MCF 10A (cell line): Measurements from ENCODE around the gene SLC35G6. TPM values are rescaled to one million over a fixed set of nuclear protein-coding genes. Genes with fewer than 3 reads are reported as not detected.

Source experiments
- BruUV-seq: library from RNA; stranded (reverse); fragments of 400-500 nt; replicated peaks from 2 replicates; lab custom pipeline; 2021; lab: Mats Ljungman, UMichigan
- CTCF ChIA-PET: fragments of 300-600 bp; sonication (Branson Sonifier 250); formaldehyde crosslinking; extraction: SDS; loops from one replicate; lab custom pipeline; 2021; ENCODE audit warnings: antibody characterized with exemption, inconsistent platforms; lab: Yijun Ruan, JAX
- POLR2A ChIA-PET: fragments of 300-600, 350-650 bp; sonication (Branson Sonifier 250); formaldehyde crosslinking; extraction: SDS; loops from one replicate; lab custom pipeline; 2020; ENCODE audit warnings: antibody characterized with exemption, inconsistent platforms; lab: Yijun Ruan, JAX
- DNase-seq: peaks from one replicate; pipeline ENCODE4 v3.0.0-alpha.2; 2018; ENCODE audit not compliant: unreplicated experiment
- H3K27ac Mint-ChIP-seq: one replicate; pipeline ENCODE4 v1.8.0; 2022; ENCODE audit warnings: mild to moderate bottlenecking, low read depth, mixed read lengths; ENCODE audit not compliant: unreplicated experiment
- H3K27me3 Mint-ChIP-seq: one replicate; pipeline ENCODE4 v1.8.0; 2022; ENCODE audit warnings: mixed read lengths; ENCODE audit not compliant: insufficient read depth, unreplicated experiment
- H3K36me3 Mint-ChIP-seq: one replicate; pipeline ENCODE4 v1.8.0; 2022; ENCODE audit warnings: mild to moderate bottlenecking, moderate library complexity, mixed read lengths; ENCODE audit not compliant: insufficient read depth, unreplicated experiment
- H3K4me1 Mint-ChIP-seq: one replicate; pipeline ENCODE4 v1.8.0; 2022; ENCODE audit warnings: mixed read lengths; ENCODE audit not compliant: insufficient read depth, unreplicated experiment
- H3K4me3 Mint-ChIP-seq: one replicate; pipeline ENCODE4 v1.8.0; 2022; ENCODE audit warnings: mild to moderate bottlenecking, moderate library complexity, mixed read lengths; ENCODE audit not compliant: unreplicated experiment
- H3K9me3 Mint-ChIP-seq: one replicate; pipeline ENCODE4 v1.8.0; 2022; ENCODE audit warnings: mixed read lengths; ENCODE audit not compliant: unreplicated experiment
- CTCF ChIP-seq: fragments of 200-600 bp; IDR thresholded peaks from one replicate; pipeline ENCODE4 v1.8.0; 2022; ENCODE audit warnings: antibody characterized with exemption, mild to moderate bottlenecking; ENCODE audit not compliant: unreplicated experiment
- intact Hi-C: fragments of 100-400 bp; cut with micrococcal nuclease; formaldehyde crosslinking; loops from 2 replicates; pipeline ENCODE4 v1.14.1; 2022
- total RNA-seq: library from RNA; stranded (reverse); gene quantifications from 2 replicates; pipeline ENCODE4 v1.2.3, GENCODE V29; 2022

SLC35G6 gene
- total RNA-seq, 1 experiment from 2014 or later, result not detected

DNA sequence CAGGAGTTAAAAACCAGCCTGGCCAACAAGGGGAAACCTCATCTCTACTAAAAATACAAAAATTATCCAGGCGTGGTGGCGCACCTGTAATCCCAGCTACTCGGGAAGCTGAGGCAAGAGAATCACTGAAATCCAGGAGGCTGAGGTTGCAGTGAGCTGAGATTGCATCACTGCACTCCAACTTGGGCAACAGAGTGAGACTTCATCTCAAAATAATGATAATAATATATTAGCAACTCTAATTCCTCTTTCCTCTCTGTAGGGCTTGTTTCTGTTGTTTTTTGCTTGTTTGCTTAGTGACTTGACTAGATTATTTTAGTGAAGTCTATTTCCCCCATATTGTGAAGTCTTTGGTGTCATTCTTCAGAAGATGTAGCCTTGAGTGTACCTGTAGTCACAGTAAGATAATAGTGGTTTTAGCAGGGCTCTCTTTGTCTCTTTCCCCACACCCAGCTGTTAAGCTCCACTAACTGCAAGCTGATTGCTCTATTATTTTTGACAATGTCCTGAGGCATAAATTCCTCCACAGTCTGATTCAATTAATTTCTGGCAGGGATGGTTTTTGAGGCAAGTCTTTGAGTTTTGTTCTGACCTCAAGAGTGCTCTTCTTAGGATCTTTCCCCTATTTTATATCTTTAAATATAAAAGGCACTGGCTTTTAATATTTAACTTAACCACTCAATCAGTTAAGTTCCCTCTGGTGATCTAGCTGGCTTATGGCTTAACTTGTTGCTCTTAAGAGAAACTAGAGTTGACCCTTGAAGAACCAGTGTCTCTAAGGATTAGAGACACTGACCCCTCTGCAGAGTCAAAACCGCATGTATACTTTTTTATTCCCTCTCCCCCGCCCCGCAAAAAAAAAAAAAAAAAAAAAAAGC lies 49.0 kb downstream of the SLC35G6 start:
- ChIA-PET POLR2A (interaction anchor here (0.7 to 1.5 kb wide), 3 partner anchors 8 to 46 kb away, joined by 3 to 5 read pairs (median 4); no protein-coding TSS in a partner anchor), CTCF (interaction anchor here (0.8 to 1.0 kb wide), 3 partner anchors 16 to 150 kb away, joined by 3 to 4 read pairs (median 3); no protein-coding TSS in a partner anchor)
- no peak overlapping the region for H3K27ac Mint-ChIP-seq
- no peak for TF ChIP-seq CTCF
- H3K9me3 Mint-ChIP-seq, result peaks cover 8% of the 10 kb centered on the region
- no peaks in the 10 kb centered on the region for H3K27me3 Mint-ChIP-seq
- H3K4me1 Mint-ChIP-seq, result no peaks in the 10 kb centered on the region
- no peak for DNase-seq
- no peaks in the 10 kb centered on the region for H3K36me3 Mint-ChIP-seq
- no TSS peak for BruUV-seq
- no peak overlapping the region for H3K4me3 Mint-ChIP-seq
- intact Hi-C loops, result no loop called here

Other genes starting within 250 kb of the SLC35G6 start
- gene DVL2, start 246.9 kb upstream of the SLC35G6 start, total RNA-seq, result 34.9 and 37.4 TPM in 2 replicates
- gene PHF23, start 242.0 kb upstream of the SLC35G6 start, total RNA-seq, result 41.8 and 47.1 TPM in 2 replicates
- 226 and 294 TPM in 2 replicates for gene GABARAP, start 239.0 kb upstream of the SLC35G6 start, total RNA-seq
- 145 and 148 TPM in 2 replicates for gene CTDNEP1, start 229.7 kb upstream of the SLC35G6 start, total RNA-seq
- 81.0 and 91.3 TPM in 2 replicates for gene ELP5, start 229.2 kb upstream of the SLC35G6 start, total RNA-seq
- 20.8 and 23.9 TPM in 2 replicates for gene CLDN7, start 219.0 kb upstream of the SLC35G6 start, total RNA-seq
- gene SLC2A4, start 199.7 kb upstream of the SLC35G6 start, total RNA-seq, result not detected in 2 replicates
- gene YBX2, start 186.8 kb upstream of the SLC35G6 start, total RNA-seq, result 0.40 and 0.44 TPM in 2 replicates
- gene EIF5A, start 173.8 kb upstream of the SLC35G6 start, total RNA-seq, result 1,142 and 1,190 TPM in 2 replicates
- gene GPS2, start 166.1 kb upstream of the SLC35G6 start, total RNA-seq, result 29.4 and 49.8 TPM in 2 replicates
- gene NEURL4, start 152.1 kb upstream of the SLC35G6 start, total RNA-seq, result 36.9 and 39.3 TPM in 2 replicates
- 4.4 and 4.9 TPM in 2 replicates for gene ACAP1, start 144.9 kb upstream of the SLC35G6 start, total RNA-seq
- 9.2 and 10.1 TPM in 2 replicates for gene KCTD11, start 129.3 kb upstream of the SLC35G6 start, total RNA-seq
- not detected in 2 replicates for gene TMEM95, start 126.3 kb upstream of the SLC35G6 start, total RNA-seq
- 6.4 and 8.0 TPM in 2 replicates for gene TNK1, start 100.4 kb upstream of the SLC35G6 start, total RNA-seq
- 53.8 and 59.0 TPM in 2 replicates for gene PLSCR3, start 86.9 kb upstream of the SLC35G6 start, total RNA-seq
- 35.2 and 42.9 TPM in 2 replicates for gene TMEM256, start 77.3 kb upstream of the SLC35G6 start, total RNA-seq
- 6.7 and 9.0 TPM in 2 replicates for gene NLGN2, start 73.6 kb upstream of the SLC35G6 start, total RNA-seq
- gene SPEM1, start 61.1 kb upstream of the SLC35G6 start, total RNA-seq, result not detected in 2 replicates
- not detected in 2 replicates for gene SPEM2, start 55.8 kb upstream of the SLC35G6 start, total RNA-seq
- not detected in 2 replicates for gene SPEM3, start 52.6 kb upstream of the SLC35G6 start, total RNA-seq
- gene TMEM102, start 46.0 kb upstream of the SLC35G6 start, total RNA-seq, result 6.1 and 6.3 TPM in 2 replicates
- gene FGF11, start 41.9 kb upstream of the SLC35G6 start, total RNA-seq, result 0.84 and 2.1 TPM in 2 replicates
- 3.3 and 7.8 TPM in 2 replicates for gene CHRNB1, start 36.4 kb upstream of the SLC35G6 start, total RNA-seq
- 26.3 and 29.1 TPM in 2 replicates for gene ZBTB4, start 1.8 kb upstream of the SLC35G6 start, total RNA-seq
- gene POLR2A, start 2.9 kb downstream of the SLC35G6 start, total RNA-seq, result 89.6 and 107 TPM in 2 replicates
- gene TNFSF12, start 67.6 kb downstream of the SLC35G6 start, total RNA-seq, result 3.5 and 3.9 TPM in 2 replicates
- gene TNFSF13, start 77.3 kb downstream of the SLC35G6 start, total RNA-seq, result 6.3 and 10.8 TPM in 2 replicates
- gene SENP3, start 80.5 kb downstream of the SLC35G6 start, total RNA-seq, result 66.9 and 67.3 TPM in 2 replicates
- 6.9 and 10.6 TPM in 2 replicates for gene CD68, start 98.2 kb downstream of the SLC35G6 start, total RNA-seq
- 52.0 and 56.5 TPM in 2 replicates for gene MPDU1, start 102.4 kb downstream of the SLC35G6 start, total RNA-seq
- gene SOX15, start 108.6 kb downstream of the SLC35G6 start, total RNA-seq, result 32.6 and 34.4 TPM in 2 replicates
- gene FXR2, start 133.5 kb downstream of the SLC35G6 start, total RNA-seq, result 60.7 and 65.1 TPM in 2 replicates
- 66.8 and 82.7 TPM in 2 replicates for gene SAT2, start 146.4 kb downstream of the SLC35G6 start, total RNA-seq
- gene SHBG, start 148.7 kb downstream of the SLC35G6 start, total RNA-seq, result 0.35 and 1.1 TPM in 2 replicates
- not detected in 2 replicates for gene ATP1B2, start 169.5 kb downstream of the SLC35G6 start, total RNA-seq
- gene TP53, start 206.0 kb downstream of the SLC35G6 start, total RNA-seq, result 131 and 181 TPM in 2 replicates
- gene WRAP53, start 207.0 kb downstream of the SLC35G6 start, total RNA-seq, result 10.7 and 11.7 TPM in 2 replicates
- 1.3 and 1.4 TPM in 2 replicates for gene EFNB3, start 223.8 kb downstream of the SLC35G6 start, total RNA-seq
- gene DNAH2, start 236.3 kb downstream of the SLC35G6 start, total RNA-seq, result 0.05 and 0.12 TPM in 2 replicates